ENCODE data around the gene FHIP1B.

The FHIP1B gene

DNA sequence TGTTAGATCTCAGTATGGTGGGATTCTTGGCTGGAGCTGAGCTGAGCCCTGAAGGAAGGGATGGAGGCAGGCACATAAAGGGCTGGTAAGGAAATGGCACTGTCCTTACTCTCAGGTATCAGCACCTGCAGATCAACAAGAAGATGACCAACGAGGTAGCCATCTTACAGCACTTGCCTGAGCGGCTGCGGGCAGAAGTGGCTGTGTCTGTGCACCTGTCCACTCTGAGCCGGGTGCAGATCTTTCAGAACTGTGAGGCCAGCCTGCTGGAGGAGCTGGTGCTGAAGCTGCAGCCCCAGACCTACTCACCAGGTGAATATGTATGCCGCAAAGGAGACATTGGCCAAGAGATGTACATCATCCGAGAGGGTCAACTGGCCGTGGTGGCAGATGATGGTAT is 6.9 kb upstream of the FHIP1B start:
- no peak overlapping the region for H3K27ac ChIP-seq (ENCODE audit: insufficient read depth in 1 of 2, low read depth in 1 of 2, low read length in 2 of 2, poor library complexity in 1 of 2, severe bottlenecking in 2 of 2)
- WGBS (ENCODE audit: insufficient coverage), result 96% methylated on average over 7 of the region's 7 CpGs
- POLR2A ChIA-PET, result no interaction called here
- H3K4me3 ChIP-seq (ENCODE audit: control insufficient read depth in 1 of 7, extremely low read depth in 1 of 7, insufficient read depth in 4 of 7, low read depth in 2 of 7, low read length in 6 of 7), result no peak overlapping the region
- H3K4me1 ChIP-seq (ENCODE audit: control extremely low read depth in 1 of 4, control insufficient read depth in 4 of 4, insufficient read depth in 4 of 4, low read length in 3 of 4), result peaks cover 0 to 10% (median 4%) of the 10 kb centered on the region in 4 experiments
- H3K9me3 ChIP-seq (ENCODE audit: control extremely low read depth in 1 of 5, control insufficient read depth in 4 of 5, insufficient read depth in 2 of 5, low read depth in 1 of 5, low read length in 4 of 5), result no peaks in the 10 kb centered on the region
- no peaks in the 10 kb centered on the region for H3K36me3 ChIP-seq (ENCODE audit: control insufficient read depth in 4 of 4, insufficient read depth in 4 of 4, low read length in 3 of 4)
- no peak for DNase-seq
- CTCF ChIA-PET, result interaction anchor here (2.3 kb wide), 1 partner anchor 10 kb away, joined by 8 read pairs; no protein-coding TSS in a partner anchor
- peaks cover 0 to 8% (median 0%) of the 10 kb centered on the region in 5 experiments for H3K27me3 ChIP-seq (replicated peaks in 2 of 5; ENCODE audit: control insufficient read depth in 4 of 5, insufficient read depth in 5 of 5, low read length in 4 of 5)

GRCh38 chr11:6240781-6241180 is 6.3 kb upstream of the FHIP1B start:
- Histone ChIP-seq H3K4me1 (ENCODE audit: control extremely low read depth in 1 of 4, control insufficient read depth in 4 of 4, insufficient read depth in 4 of 4, low read length in 3 of 4) (peaks cover 0 to 10% (median 4%) of the 10 kb centered on the region in 4 experiments), H3K27me3 (replicated peaks in 2 of 5; ENCODE audit: control insufficient read depth in 4 of 5, insufficient read depth in 5 of 5, low read length in 4 of 5) (peaks cover 0 to 8% (median 0%) of the 10 kb centered on the region in 5 experiments), H3K27ac (ENCODE audit: insufficient read depth in 1 of 2, low read depth in 1 of 2, low read length in 2 of 2, poor library complexity in 1 of 2, severe bottlenecking in 2 of 2) (no peak overlapping the region), H3K4me3 (ENCODE audit: control insufficient read depth in 1 of 7, extremely low read depth in 1 of 7, insufficient read depth in 4 of 7, low read depth in 2 of 7, low read length in 6 of 7) (no peak overlapping the region), H3K9me3 (ENCODE audit: control extremely low read depth in 1 of 5, control insufficient read depth in 4 of 5, insufficient read depth in 2 of 5, low read depth in 1 of 5, low read length in 4 of 5) (no peaks in the 10 kb centered on the region), H3K36me3 (ENCODE audit: control insufficient read depth in 4 of 4, insufficient read depth in 4 of 4, low read length in 3 of 4) (no peaks in the 10 kb centered on the region)
- ChIA-PET CTCF (interaction anchor here (0.8 to 2.3 kb wide), 3 partner anchors 11 to 234 kb away, joined by 3 to 8 read pairs (median 3); partner anchors contain the start of gene OR56A4), POLR2A (no interaction called here)
- peak in 1 of 3 donors; percentile 13 for DNase-seq
- no CpG with 5 or more reads among the region's 1 CpG for WGBS (ENCODE audit: insufficient coverage)

- no peak overlapping the region for H3K4me3 ChIP-seq (ENCODE audit: control insufficient read depth in 1 of 7, extremely low read depth in 1 of 7, insufficient read depth in 4 of 7, low read depth in 2 of 7, low read length in 6 of 7)
- no peaks in the 10 kb centered on the region for H3K36me3 ChIP-seq (ENCODE audit: control insufficient read depth in 4 of 4, insufficient read depth in 4 of 4, low read length in 3 of 4)
- no peaks in the 10 kb centered on the region for H3K9me3 ChIP-seq (ENCODE audit: control extremely low read depth in 1 of 5, control insufficient read depth in 4 of 5, insufficient read depth in 2 of 5, low read depth in 1 of 5, low read length in 4 of 5)
- peaks cover 0 to 5% (median 0%) of the 10 kb centered on the region in 5 experiments for H3K27me3 ChIP-seq (replicated peaks in 2 of 5; ENCODE audit: control insufficient read depth in 4 of 5, insufficient read depth in 5 of 5, low read length in 4 of 5)
- ChIA-PET CTCF (interaction anchor here (0.8 to 0.9 kb wide), 2 partner anchors 16 to 233 kb away, joined by 3 read pairs; partner anchors contain the start of gene OR56A4), POLR2A (no interaction called here)
- peaks cover 0 to 13% (median 8%) of the 10 kb centered on the region in 4 experiments for H3K4me1 ChIP-seq (ENCODE audit: control extremely low read depth in 1 of 4, control insufficient read depth in 4 of 4, insufficient read depth in 4 of 4, low read length in 3 of 4)
- H3K27ac ChIP-seq (ENCODE audit: insufficient read depth in 1 of 2, low read depth in 1 of 2, low read length in 2 of 2, poor library complexity in 1 of 2, severe bottlenecking in 2 of 2), result no peak overlapping the region
- 96% methylated on average over 28 of the region's 28 CpGs for WGBS (ENCODE audit: insufficient coverage)
- DNase-seq, result no peak
These were observed 5.7 kb upstream of the FHIP1B start for GRCh38 chr11:6240139-6240538.

- no peak for DNase-seq
- ChIA-PET POLR2A (no interaction called here), CTCF (no interaction called here)
- Histone ChIP-seq H3K9me3 (ENCODE audit: control extremely low read depth in 1 of 5, control insufficient read depth in 4 of 5, insufficient read depth in 2 of 5, low read depth in 1 of 5, low read length in 4 of 5) (no peaks in the 10 kb centered on the region), H3K27ac (ENCODE audit: insufficient read depth in 1 of 2, low read depth in 1 of 2, low read length in 2 of 2, poor library complexity in 1 of 2, severe bottlenecking in 2 of 2) (no peak within 1 kb of the TSS), H3K4me1 (ENCODE audit: control extremely low read depth in 1 of 4, control insufficient read depth in 4 of 4, insufficient read depth in 4 of 4, low read length in 3 of 4) (peaks cover 0 to 15% (median 11%) of the 10 kb centered on the region in 4 experiments), H3K27me3 (replicated peaks in 2 of 5; ENCODE audit: control insufficient read depth in 4 of 5, insufficient read depth in 5 of 5, low read length in 4 of 5) (no peaks in the 10 kb centered on the region), H3K4me3 (ENCODE audit: control insufficient read depth in 1 of 7, extremely low read depth in 1 of 7, insufficient read depth in 4 of 7, low read depth in 2 of 7, low read length in 6 of 7) (no peak within 1 kb of the TSS), H3K36me3 (ENCODE audit: control insufficient read depth in 4 of 4, insufficient read depth in 4 of 4, low read length in 3 of 4) (no peaks in the 10 kb centered on the region)
- WGBS (ENCODE audit: insufficient coverage), result 100% methylated on average over 1 of the region's 1 CpG
These were observed 4.5 kb upstream of the FHIP1B start, which contains the start of gene CNGA4 for GRCh38 chr11:6238902-6239301. Gene CNGA4, plus strand, starts transcription at chr11:6239089. Its CDS starts 118 bp downstream, at chr11:6239207.

GRCh38 chr11:6237761-6238302 is 3.4 kb upstream of the FHIP1B start:
- ChIA-PET CTCF (no interaction called here), POLR2A (interaction anchor here (0.7 kb wide), 1 partner anchor 406 kb away, joined by 3 read pairs; no protein-coding TSS in a partner anchor)
- peaks cover 0 to 24% (median 19%) of the 10 kb centered on the region in 4 experiments for H3K4me1 ChIP-seq (ENCODE audit: control extremely low read depth in 1 of 4, control insufficient read depth in 4 of 4, insufficient read depth in 4 of 4, low read length in 3 of 4)
- 95% methylated on average over 4 of the region's 5 CpGs for WGBS (ENCODE audit: insufficient coverage)
- no peaks in the 10 kb centered on the region for H3K36me3 ChIP-seq (ENCODE audit: control insufficient read depth in 4 of 4, insufficient read depth in 4 of 4, low read length in 3 of 4)
- no peak overlapping the region for H3K27ac ChIP-seq (ENCODE audit: insufficient read depth in 1 of 2, low read depth in 1 of 2, low read length in 2 of 2, poor library complexity in 1 of 2, severe bottlenecking in 2 of 2)
- no peak overlapping the region for H3K4me3 ChIP-seq (ENCODE audit: control insufficient read depth in 1 of 7, extremely low read depth in 1 of 7, insufficient read depth in 4 of 7, low read depth in 2 of 7, low read length in 6 of 7)
- peak in 1 of 3 donors; percentile 13 for DNase-seq
- H3K27me3 ChIP-seq (replicated peaks in 2 of 5; ENCODE audit: control insufficient read depth in 4 of 5, insufficient read depth in 5 of 5, low read length in 4 of 5), result no peaks in the 10 kb centered on the region
- H3K9me3 ChIP-seq (ENCODE audit: control extremely low read depth in 1 of 5, control insufficient read depth in 4 of 5, insufficient read depth in 2 of 5, low read depth in 1 of 5, low read length in 4 of 5), result no peaks in the 10 kb centered on the region

DNA sequence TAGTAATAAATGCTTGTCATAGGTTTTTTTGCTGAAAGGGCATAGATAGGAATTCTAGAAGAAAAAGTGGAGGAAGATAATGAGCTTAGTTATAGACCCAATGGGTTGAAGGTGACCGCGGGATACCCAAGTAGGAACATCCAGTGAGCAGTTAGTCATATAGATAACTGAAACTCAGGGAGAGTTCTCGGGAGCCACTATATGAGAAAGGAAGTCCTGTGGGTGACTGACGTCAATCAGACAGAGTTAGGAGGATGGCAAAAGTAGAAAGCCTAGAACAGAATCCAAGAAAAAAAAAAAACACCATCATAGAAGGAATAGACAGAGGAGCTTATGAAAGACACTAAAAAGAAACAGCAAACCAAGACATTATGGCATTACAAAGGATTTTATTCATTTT is 2.8 kb upstream of the FHIP1B start:
- WGBS (ENCODE audit: insufficient coverage), result 73% methylated on average over 4 of the region's 4 CpGs

GRCh38 chr11:6233984-6234386 is 451 bp downstream of the FHIP1B start:
- Histone ChIP-seq H3K4me1 (ENCODE audit: control extremely low read depth in 1 of 4, control insufficient read depth in 4 of 4, insufficient read depth in 4 of 4, low read length in 3 of 4) (peaks cover 2 to 28% (median 20%) of the 10 kb centered on the region in 4 experiments), H3K4me3 (ENCODE audit: control insufficient read depth in 1 of 7, extremely low read depth in 1 of 7, insufficient read depth in 4 of 7, low read depth in 2 of 7, low read length in 6 of 7) (peak overlapping the region; percentile 53 to 97 (median 87)), H3K9me3 (ENCODE audit: control extremely low read depth in 1 of 5, control insufficient read depth in 4 of 5, insufficient read depth in 2 of 5, low read depth in 1 of 5, low read length in 4 of 5) (no peaks in the 10 kb centered on the region), H3K36me3 (ENCODE audit: control insufficient read depth in 4 of 4, insufficient read depth in 4 of 4, low read length in 3 of 4) (peaks cover 0 to 2% (median 0%) of the 10 kb centered on the region in 4 experiments), H3K27ac (ENCODE audit: insufficient read depth in 1 of 2, low read depth in 1 of 2, low read length in 2 of 2, poor library complexity in 1 of 2, severe bottlenecking in 2 of 2) (peak overlapping the region; percentile 69 to 94), H3K27me3 (replicated peaks in 2 of 5; ENCODE audit: control insufficient read depth in 4 of 5, insufficient read depth in 5 of 5, low read length in 4 of 5) (no peaks in the 10 kb centered on the region)
- POLR2A ChIA-PET, result no interaction called here
- CTCF ChIA-PET, result interaction anchor here (1.4 to 1.6 kb wide), 2 partner anchors 119 to 211 kb away, joined by 3 read pairs; no protein-coding TSS in a partner anchor
- no peak for DNase-seq
- WGBS (ENCODE audit: insufficient coverage), result 3% methylated on average over 10 of the region's 10 CpGs

More for the DNA sequence above, 2.8 kb upstream of the FHIP1B start:
- no peak for DNase-seq
- H3K4me3 ChIP-seq (ENCODE audit: control insufficient read depth in 1 of 7, extremely low read depth in 1 of 7, insufficient read depth in 4 of 7, low read depth in 2 of 7, low read length in 6 of 7), result no peak overlapping the region
- H3K36me3 ChIP-seq (ENCODE audit: control insufficient read depth in 4 of 4, insufficient read depth in 4 of 4, low read length in 3 of 4), result no peaks in the 10 kb centered on the region
- CTCF ChIA-PET, result interaction anchor here (1.3 kb wide), 2 partner anchors 12 to 14 kb away, joined by 3 to 4 read pairs; no protein-coding TSS in a partner anchor
- no peaks in the 10 kb centered on the region for H3K27me3 ChIP-seq (replicated peaks in 2 of 5; ENCODE audit: control insufficient read depth in 4 of 5, insufficient read depth in 5 of 5, low read length in 4 of 5)
- peaks cover 0 to 24% (median 19%) of the 10 kb centered on the region in 4 experiments for H3K4me1 ChIP-seq (ENCODE audit: control extremely low read depth in 1 of 4, control insufficient read depth in 4 of 4, insufficient read depth in 4 of 4, low read length in 3 of 4)
- no peaks in the 10 kb centered on the region for H3K9me3 ChIP-seq (ENCODE audit: control extremely low read depth in 1 of 5, control insufficient read depth in 4 of 5, insufficient read depth in 2 of 5, low read depth in 1 of 5, low read length in 4 of 5)
- no peak overlapping the region for H3K27ac ChIP-seq (ENCODE audit: insufficient read depth in 1 of 2, low read depth in 1 of 2, low read length in 2 of 2, poor library complexity in 1 of 2, severe bottlenecking in 2 of 2)
- POLR2A ChIA-PET, result interaction anchor here (0.7 kb wide), 1 partner anchor 406 kb away, joined by 3 read pairs; no protein-coding TSS in a partner anchor
